Measurements from ENCODE around the gene OR4D5.

- no peak for TF ChIP-seq CTCF (IDR thresholded peaks at IDR 0.05; ENCODE audit: insufficient read depth, low read length, poor library complexity, severe bottlenecking)
- TF ChIP-seq EZH2phosphoT487 (conservative IDR thresholded peaks at IDR 0.05; ENCODE audit: low read length), result no peak
Measured at GRCh38 chr11:123920943-123921342, 18.5 kb upstream of the OR4D5 start.

All from SU-DHL-6 (cell line).